Kasumi-1 (cell line): Measurements from ENCODE around the gene DOCK2.
A peak's percentile ranks its signal among the peaks of the same experiment; 100 is the strongest.
"Not testable (repeated sequence)": the region's sequence is repeated elsewhere in the genome, so short reads cannot be mapped to it uniquely, and the experiment has no call there.

Experiments used
- DNase-seq, 2 experiments: peaks; one replicate each; lab custom pipeline; 2025; lab: John Stamatoyannopoulos, UW

DOCK2 gene

GRCh38 chr5:170056561-170057267 lies 419.6 kb downstream of the DOCK2 start:
- no peak for DNase-seq

GRCh38 chr5:170057311-170057710 lies 420.2 kb downstream of the DOCK2 start:
- no peak for DNase-seq

DNA sequence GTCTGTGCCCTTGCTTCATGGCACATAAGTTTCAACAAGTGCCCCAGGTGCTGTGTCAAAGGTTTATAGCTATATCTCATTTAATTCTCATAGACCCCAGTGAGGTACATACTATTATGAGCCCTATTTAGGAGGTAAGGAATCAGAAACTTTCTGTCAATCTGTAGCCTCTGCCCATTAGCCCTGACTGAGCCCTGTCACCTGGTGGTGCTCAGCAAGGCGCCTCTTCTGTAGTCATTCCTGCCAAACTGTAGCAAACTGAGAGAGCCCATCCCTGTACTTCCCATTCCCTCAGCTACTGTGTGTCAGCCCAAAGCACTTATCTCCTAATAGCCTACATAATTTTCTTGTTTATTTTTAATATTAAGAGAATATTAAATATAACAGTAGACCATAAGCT lies 422.1 kb downstream of the DOCK2 start:
- no peak for DNase-seq

GRCh38 chr5:170067152-170067551 lies 430.1 kb downstream of the DOCK2 start:
- DNase-seq: no peak

- no peak for DNase-seq
These were observed 430.6 kb downstream of the DOCK2 start for GRCh38 chr5:170067574-170068170.

- no peak for DNase-seq
These were observed 432.4 kb downstream of the DOCK2 start for GRCh38 chr5:170069512-170069911.

DNA sequence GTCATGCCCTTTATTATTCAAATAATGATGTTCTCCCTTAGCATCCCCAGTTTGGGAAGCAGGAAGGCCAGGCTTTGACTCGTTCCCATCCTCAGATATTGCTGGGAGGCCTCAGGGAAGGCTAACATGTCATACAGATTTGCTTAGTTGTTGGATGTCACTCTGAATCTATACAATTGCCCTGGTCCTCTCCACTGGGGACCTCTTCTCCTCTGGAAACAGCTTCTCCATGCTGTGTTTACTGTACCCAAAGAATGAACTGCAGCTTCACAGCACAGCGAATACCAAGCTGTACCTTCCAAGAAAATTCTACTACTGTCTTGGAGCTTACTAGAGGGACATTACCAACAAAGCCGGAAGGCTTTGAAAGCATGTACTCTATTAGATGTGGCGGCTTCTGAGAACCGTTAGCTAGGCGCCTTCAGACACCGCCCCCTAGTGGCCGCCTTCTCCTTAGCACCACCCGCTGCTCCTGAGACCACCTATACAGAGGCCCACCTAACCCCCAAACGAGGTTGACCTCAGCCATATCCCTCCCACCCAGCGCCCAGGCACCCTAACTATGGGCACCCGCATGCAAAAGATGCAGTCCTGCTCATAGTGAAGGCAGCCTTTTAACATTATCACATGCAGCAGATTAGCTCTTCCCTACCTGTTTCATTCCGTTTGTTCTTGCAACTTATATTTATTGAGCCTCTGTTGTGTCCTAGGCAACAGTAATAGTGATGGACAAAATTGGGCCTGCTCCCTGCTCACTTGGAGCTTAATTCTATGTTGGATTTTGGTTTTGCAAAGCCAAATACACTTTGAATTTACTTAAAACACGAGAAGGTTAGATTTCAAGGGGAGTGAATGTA lies 433.7 kb downstream of the DOCK2 start:
- DNase-seq: peak in 1 of 2 experiments; percentile 12

DNA sequence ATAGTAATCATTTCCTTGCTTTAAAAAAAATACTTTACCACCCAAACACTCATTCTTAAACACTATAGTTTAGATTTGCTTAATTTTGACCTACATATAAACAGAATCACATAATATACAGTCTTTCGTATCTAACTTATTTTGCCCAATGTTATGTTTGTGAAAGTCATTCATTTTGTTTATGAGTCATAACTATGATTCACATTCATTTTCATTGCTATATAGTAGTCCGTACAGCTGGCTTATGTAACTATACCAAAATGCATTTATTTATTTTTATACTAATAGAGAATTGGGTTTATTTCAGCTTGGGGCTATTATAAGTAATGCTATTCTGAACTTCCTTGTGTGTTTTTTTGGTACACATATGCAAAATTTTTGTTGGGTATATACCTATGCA lies 434.7 kb downstream of the DOCK2 start:
- DNase-seq: no peak

DNA sequence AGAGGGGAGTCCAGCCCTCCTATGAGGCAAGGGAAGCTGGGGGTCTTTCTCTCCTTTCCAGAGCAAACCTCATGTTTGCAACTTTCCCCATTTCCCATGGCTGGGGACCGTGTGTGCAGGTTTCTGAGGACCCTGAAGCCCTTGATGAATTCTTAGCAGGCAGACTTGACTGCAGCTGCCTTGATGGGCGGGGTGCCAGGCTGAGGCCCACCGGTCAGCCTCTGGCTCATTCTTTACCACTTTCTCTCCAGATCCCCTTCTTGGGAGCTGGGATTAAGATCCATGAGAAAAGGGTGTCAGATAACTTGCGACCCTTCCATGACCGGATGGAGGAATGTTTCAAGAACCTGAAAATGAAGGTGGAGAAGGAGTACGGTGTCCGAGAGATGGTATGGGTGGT lies 438.6 kb downstream of the DOCK2 start:
- DNase-seq: no peak

GRCh38 chr5:170076211-170076610 lies 439.1 kb downstream of the DOCK2 start:
- DNase-seq: no peak

DNA sequence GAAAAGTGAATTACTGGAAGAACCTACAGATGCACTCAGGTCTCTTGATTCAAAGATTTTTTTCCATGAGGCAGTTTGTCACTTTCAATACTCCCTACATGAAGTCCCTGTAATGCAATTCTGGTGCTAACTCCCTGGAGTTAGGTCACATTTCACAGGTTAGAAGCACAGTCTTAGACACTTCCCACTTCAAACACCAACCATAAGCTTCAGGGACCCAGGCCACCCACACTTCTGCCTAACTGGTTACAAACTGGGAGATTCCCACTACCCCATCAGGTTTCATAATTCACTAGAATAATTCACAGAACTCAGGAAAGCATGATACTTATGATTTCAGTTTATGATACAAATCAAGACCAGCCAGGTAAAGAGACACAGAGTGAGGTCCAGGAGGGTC lies 439.7 kb downstream of the DOCK2 start:
- DNase-seq: no peak

GRCh38 chr5:170077526-170077925 lies 440.5 kb downstream of the DOCK2 start:
- DNase-seq: no peak

GRCh38 chr5:170078458-170078857 lies 441.4 kb downstream of the DOCK2 start:
- DNase-seq: no peak

DNA sequence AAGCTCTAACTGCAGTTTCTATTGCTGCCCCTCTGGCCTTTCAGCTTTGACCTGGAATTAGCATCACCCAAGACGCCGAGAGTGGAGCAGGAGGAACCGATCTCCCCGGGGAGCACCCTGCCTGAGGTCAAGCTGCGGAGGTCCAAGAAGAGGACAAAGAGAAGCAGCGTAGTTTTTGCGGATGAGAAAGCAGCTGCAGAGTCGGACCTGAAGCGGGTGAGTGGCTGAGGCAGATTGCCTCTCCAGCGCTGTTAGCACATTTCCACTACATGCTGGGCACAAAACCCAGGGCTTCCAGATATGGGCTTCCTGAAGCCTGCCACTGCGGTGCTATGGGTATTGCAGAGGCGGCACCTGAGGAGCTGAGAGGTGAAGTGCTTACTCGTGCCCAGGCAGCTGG lies 441.9 kb downstream of the DOCK2 start:
- no peak for DNase-seq

- DNase-seq: no peak
These were observed 443.1 kb downstream of the DOCK2 start for GRCh38 chr5:170080217-170080616.

GRCh38 chr5:170080786-170081445 lies 443.8 kb downstream of the DOCK2 start:
- DNase-seq: no peak

DNA sequence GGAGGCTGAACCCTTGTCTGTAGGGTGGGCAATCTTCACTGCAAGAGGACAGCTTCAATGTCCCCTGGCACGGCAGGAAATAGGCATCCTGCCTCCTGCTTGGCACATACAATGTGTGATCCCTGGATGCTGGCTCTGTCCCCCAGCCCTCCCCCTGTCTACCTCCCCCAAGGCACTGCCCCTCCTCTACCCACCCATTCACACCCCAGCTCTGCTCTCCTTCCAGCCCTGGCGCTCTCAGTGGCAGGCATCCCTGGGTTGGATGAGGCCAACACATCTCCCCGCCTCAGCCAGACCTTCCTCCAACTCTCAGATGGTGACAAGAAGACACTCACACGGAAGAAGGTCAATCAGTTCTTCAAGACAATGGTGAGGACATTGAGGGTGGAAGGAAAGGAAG lies 444.5 kb downstream of the DOCK2 start:
- DNase-seq: no peak

DNA sequence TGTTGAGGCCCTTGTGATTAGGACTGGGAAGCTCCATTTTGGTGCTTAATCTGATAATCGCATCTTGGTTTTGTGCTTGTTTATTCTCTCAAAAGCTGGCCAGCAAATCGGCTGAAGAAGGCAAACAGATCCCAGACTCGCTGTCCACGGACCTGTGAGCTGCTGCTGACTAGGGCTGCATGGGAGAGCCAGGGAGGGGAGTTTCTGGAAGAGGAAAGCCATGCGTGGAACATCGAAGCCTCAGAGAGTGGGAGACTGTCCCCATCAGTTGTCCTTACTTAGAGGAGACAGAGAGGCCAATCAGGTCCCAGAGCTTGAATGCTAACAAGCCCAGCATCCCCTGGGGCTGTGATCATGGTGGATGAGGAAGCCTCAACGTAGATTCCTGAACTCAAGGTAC lies 445.6 kb downstream of the DOCK2 start:
- DNase-seq: no peak

GRCh38 chr5:170087168-170087817 lies 450.2 kb downstream of the DOCK2 start:
- no peak for DNase-seq

GRCh38 chr5:170092455-170093101 lies 455.5 kb downstream of the DOCK2 start:
- no peak for DNase-seq

- DNase-seq: not testable (repeated sequence)
These were observed 457.3 kb downstream of the DOCK2 start for GRCh38 chr5:170094329-170094728.
